ENCODE data around the gene SST. TPM values are rescaled to one million over a fixed set of nuclear protein-coding genes. Genes with fewer than 3 reads are reported as not detected.

Gene SST
- total RNA-seq, 2 donors from 2014 or later = not detected

Other genes starting within 250 kb of the SST start
- gene RTP2, start 32.2 kb upstream of the SST start, total RNA-seq = not detected
- 100 to 1,000 TPM; 103 to 114 TPM for gene BCL6, start 75.1 kb upstream of the SST start, total RNA-seq

Data from activated naive CD4-positive, alpha-beta T cell treated with anti-CD3 and anti-CD28 coated beads, Interleukin-2, amount 50 U/mL, for 72 hours (primary cell).